OCI-LY1 (cell line): Measurements from ENCODE around the gene RAN.
A peak's percentile ranks its signal among the peaks of the same experiment; 100 is the strongest.

Experiments used
- H2AFZ ChIP-seq: fragments of 200-600 bp; sonication (generic), shearing (Covaris generic); 2 replicates; pipeline ENCODE4 v1.6.0; 2014; ENCODE audit warnings: antibody characterized with exemption, mild to moderate bottlenecking, low read length
- H3F3A ChIP-seq: fragments of 200-600 bp; sonication (generic), shearing (Covaris generic); 2 replicates; pipeline ENCODE4 v1.6.0; 2014; ENCODE audit warnings: mild to moderate bottlenecking, antibody characterized with exemption, low read length, moderate library complexity; ENCODE audit not compliant: insufficient read depth
- H3K27ac ChIP-seq: fragments of 200-600 bp; sonication (generic); 2 replicates; pipeline ENCODE4 v1.5.1; 2014; ENCODE audit warnings: low read length, mixed run types, mild to moderate bottlenecking, low read depth; ENCODE audit not compliant: poor library complexity, severe bottlenecking
- H3K27me3 ChIP-seq: fragments of 200-600 bp; sonication (generic); 2 replicates; pipeline ENCODE4 v1.6.0; 2014; ENCODE audit warnings: antibody characterized with exemption, mild to moderate bottlenecking, low read length, moderate library complexity; ENCODE audit not compliant: insufficient read depth
- H3K36me3 ChIP-seq: fragments of 200-600 bp; sonication (generic); 2 replicates; pipeline ENCODE4 v1.6.1; 2014; ENCODE audit warnings: mild to moderate bottlenecking, antibody characterized with exemption, low read length, moderate library complexity, mixed read lengths; ENCODE audit not compliant: insufficient read depth
- H3K4me1 ChIP-seq: fragments of 200-600 bp; sonication (generic); 2 replicates; pipeline ENCODE4 v1.5.1; 2014; ENCODE audit warnings: mild to moderate bottlenecking, low read length, moderate library complexity; ENCODE audit not compliant: insufficient read depth, severe bottlenecking
- H3K4me2 ChIP-seq: fragments of 200-600 bp; sonication (generic), shearing (Covaris generic); 2 replicates; pipeline ENCODE4 v1.6.1; 2014; ENCODE audit warnings: low read length
- H3K4me3 ChIP-seq: fragments of 200-600 bp; sonication (generic); 2 replicates; pipeline ENCODE4 v1.5.1; 2014; ENCODE audit warnings: low read length, low read depth, mild to moderate bottlenecking, mixed read lengths; ENCODE audit not compliant: poor library complexity, severe bottlenecking
- H3K79me2 ChIP-seq: fragments of 200-600 bp; shearing (Covaris generic); 2 replicates; pipeline ENCODE4 v1.6.1; 2016; ENCODE audit warnings: mixed run types, low read length, mixed read lengths; ENCODE audit not compliant: insufficient read depth
- H3K9ac ChIP-seq: fragments of 200-600 bp; sonication (generic), shearing (Covaris generic); 2 replicates; pipeline ENCODE4 v1.6.1; 2014; ENCODE audit warnings: mild to moderate bottlenecking, low read length, mixed read lengths
- H3K9me2 ChIP-seq: fragments of 200-600 bp; sonication (generic), shearing (Covaris generic); 2 replicates; pipeline ENCODE4 v1.6.1; 2014; ENCODE audit warnings: low read depth, mild to moderate bottlenecking, low read length, mixed read lengths
- H3K9me3 ChIP-seq: fragments of 200-600 bp; shearing (Covaris generic); 2 replicates; pipeline ENCODE4 v1.6.1; 2014; ENCODE audit warnings: low read length, mixed read lengths
- H4K20me1 ChIP-seq: fragments of 200-600 bp; sonication (generic), shearing (Covaris generic); 2 replicates; pipeline ENCODE4 v1.6.0; 2016; ENCODE audit warnings: mild to moderate bottlenecking, low read length; ENCODE audit not compliant: insufficient read depth
- EZH2 ChIP-seq: fragments of 200-600 bp; sonication (generic), shearing (Covaris generic); IDR thresholded peaks from 2 replicates; pipeline ENCODE4 v1.8.0; 2017; ENCODE audit warnings: borderline replicate concordance, mixed run types, mild to moderate bottlenecking, antibody characterized with exemption, low read length, moderate library complexity, mixed read lengths
- TF ChIP-seq, protein P1 (sequence below): fragments of 200-600 bp; sonication (generic), shearing (Covaris generic); IDR thresholded peaks from 2 replicates; pipeline ENCODE4 v1.5.1; 2017; ENCODE audit warnings: mild to moderate bottlenecking, antibody characterized with exemption, low read length, moderate library complexity, mixed read lengths

The RAN gene

DNA sequence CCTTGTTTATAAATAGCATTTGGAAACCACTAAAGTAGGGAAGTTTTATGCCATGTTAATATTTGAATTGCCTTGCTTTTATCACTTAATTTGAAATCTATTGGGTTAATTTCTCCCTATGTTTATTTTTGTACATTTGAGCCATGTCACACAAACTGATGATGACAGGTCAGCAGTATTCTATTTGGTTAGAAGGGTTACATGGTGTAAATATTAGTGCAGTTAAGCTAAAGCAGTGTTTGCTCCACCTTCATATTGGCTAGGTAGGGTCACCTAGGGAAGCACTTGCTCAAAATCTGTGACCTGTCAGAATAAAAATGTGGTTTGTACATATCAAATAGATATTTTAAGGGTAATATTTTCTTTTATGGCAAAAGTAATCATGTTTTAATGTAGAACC lies 4.4 kb downstream of the RAN start:
- Histone ChIP-seq H3K27ac (no peak overlapping the region), H3F3A (peaks cover 38% of the 10 kb centered on the region), H3K9me3 (no peaks in the 10 kb centered on the region), H2AFZ (no peak overlapping the region), H3K79me2 (peaks cover 12% of the 10 kb centered on the region), H3K4me2 (no peak overlapping the region), H3K27me3 (no peaks in the 10 kb centered on the region), H3K4me1 (peaks cover 80% of the 10 kb centered on the region), H3K4me3 (no peak overlapping the region), H4K20me1 (peaks cover 5% of the 10 kb centered on the region; the same call in 1 of the 2 replicates), H3K36me3 (peaks cover 57% of the 10 kb centered on the region), H3K9me2 (no peaks in the 10 kb centered on the region), H3K9ac (no peak overlapping the region)
- TF ChIP-seq EZH2, result no peak
- TF ChIP-seq, protein P1, sequence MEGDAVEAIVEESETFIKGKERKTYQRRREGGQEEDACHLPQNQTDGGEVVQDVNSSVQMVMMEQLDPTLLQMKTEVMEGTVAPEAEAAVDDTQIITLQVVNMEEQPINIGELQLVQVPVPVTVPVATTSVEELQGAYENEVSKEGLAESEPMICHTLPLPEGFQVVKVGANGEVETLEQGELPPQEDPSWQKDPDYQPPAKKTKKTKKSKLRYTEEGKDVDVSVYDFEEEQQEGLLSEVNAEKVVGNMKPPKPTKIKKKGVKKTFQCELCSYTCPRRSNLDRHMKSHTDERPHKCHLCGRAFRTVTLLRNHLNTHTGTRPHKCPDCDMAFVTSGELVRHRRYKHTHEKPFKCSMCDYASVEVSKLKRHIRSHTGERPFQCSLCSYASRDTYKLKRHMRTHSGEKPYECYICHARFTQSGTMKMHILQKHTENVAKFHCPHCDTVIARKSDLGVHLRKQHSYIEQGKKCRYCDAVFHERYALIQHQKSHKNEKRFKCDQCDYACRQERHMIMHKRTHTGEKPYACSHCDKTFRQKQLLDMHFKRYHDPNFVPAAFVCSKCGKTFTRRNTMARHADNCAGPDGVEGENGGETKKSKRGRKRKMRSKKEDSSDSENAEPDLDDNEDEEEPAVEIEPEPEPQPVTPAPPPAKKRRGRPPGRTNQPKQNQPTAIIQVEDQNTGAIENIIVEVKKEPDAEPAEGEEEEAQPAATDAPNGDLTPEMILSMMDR, result no peak

DNA sequence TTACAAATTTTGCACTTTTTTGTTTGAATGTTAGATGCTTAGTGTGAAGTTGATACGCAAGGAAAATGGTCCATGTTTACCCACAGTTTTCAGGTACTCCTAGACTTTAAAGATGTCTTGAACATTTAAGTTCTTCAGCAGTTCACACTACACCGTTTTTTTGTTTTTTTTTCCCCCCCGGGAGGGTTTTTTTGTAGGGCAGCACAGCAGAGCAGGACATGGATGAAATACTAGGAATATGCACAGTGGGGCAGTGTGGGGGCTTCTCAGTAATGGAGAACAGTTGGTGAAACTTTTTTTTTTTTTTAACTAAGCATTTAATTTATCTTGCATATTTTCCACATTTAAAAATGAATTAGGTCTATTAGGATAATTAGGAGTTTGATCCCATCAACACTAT lies 4.9 kb downstream of the RAN start:
- Histone ChIP-seq H3K4me1 (peaks cover 78% of the 10 kb centered on the region), H3K27me3 (no peaks in the 10 kb centered on the region), H3K4me3 (no peak overlapping the region), H3F3A (peaks cover 38% of the 10 kb centered on the region), H3K9me3 (no peaks in the 10 kb centered on the region), H3K27ac (no peak overlapping the region), H4K20me1 (peaks cover 5% of the 10 kb centered on the region; the same call in 1 of the 2 replicates), H3K79me2 (peaks cover 12% of the 10 kb centered on the region), H3K4me2 (no peak overlapping the region), H3K9me2 (no peaks in the 10 kb centered on the region), H3K36me3 (peaks cover 57% of the 10 kb centered on the region), H3K9ac (no peak overlapping the region), H2AFZ (no peak overlapping the region)
- TF ChIP-seq, protein P1, result no peak
- TF ChIP-seq EZH2, result no peak

DNA sequence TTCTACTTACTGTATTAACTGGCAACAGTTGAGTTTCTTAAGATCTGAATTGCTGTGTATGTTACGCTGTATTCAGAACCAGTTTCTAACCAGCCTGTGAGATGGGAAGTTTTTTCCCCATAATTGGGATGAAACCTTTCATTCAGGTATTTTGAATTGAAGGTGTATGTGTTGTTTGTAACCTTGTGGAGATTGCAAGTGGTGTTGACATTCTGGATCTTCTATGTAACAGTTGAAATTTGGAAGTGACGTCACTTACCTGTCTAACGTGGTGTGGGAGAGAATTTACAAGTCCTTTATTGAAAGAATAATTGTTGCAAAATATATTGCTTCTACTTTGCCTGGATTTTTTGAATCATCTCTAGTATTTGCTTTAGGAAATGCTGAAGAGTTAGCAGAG lies 5.5 kb downstream of the RAN start:
- Histone ChIP-seq H3F3A (peaks cover 38% of the 10 kb centered on the region), H3K4me2 (peak overlapping the region; percentile 11; the same call in 1 of the 2 replicates)

More for the DNA sequence above, 5.5 kb downstream of the RAN start:
- Histone ChIP-seq H3K9me2 (no peaks in the 10 kb centered on the region), H3K9me3 (no peaks in the 10 kb centered on the region), H3K27ac (peak overlapping the region; percentile 78), H3K4me1 (peaks cover 78% of the 10 kb centered on the region), H3K27me3 (no peaks in the 10 kb centered on the region), H2AFZ (no peak overlapping the region), H3K36me3 (peaks cover 56% of the 10 kb centered on the region), H3K4me3 (no peak overlapping the region), H3K9ac (no peak overlapping the region), H3K79me2 (peaks cover 12% of the 10 kb centered on the region), H4K20me1 (peaks cover 5% of the 10 kb centered on the region; the same call in 1 of the 2 replicates)
- no peak for TF ChIP-seq EZH2
- TF ChIP-seq, protein P1, result no peak
